CD4-positive, alpha-beta memory T cell (primary cell): ENCODE results near the gene SUCO. TPM values are rescaled to one million over a fixed set of nuclear protein-coding genes. Genes with fewer than 3 reads are reported as not detected.
A peak's percentile ranks its signal among the peaks of the same experiment; 100 is the strongest.
"Not testable (repeated sequence)": the region's sequence is repeated elsewhere in the genome, so short reads cannot be mapped to it uniquely, and the experiment has no call there.

ENCODE experiments used
- CTCF ChIA-PET: fragments of 350-600 bp; sonication (Branson Sonifier 250); formaldehyde crosslinking; loops from one replicate; lab custom pipeline; 2021; ENCODE audit warnings: inconsistent platforms; ENCODE audit not compliant: partially characterized antibody; lab: Charles Lee
- POLR2A ChIA-PET: fragments of 350-600 bp; sonication (Branson Sonifier 250); formaldehyde crosslinking; loops from one replicate; lab custom pipeline; 2021; ENCODE audit not compliant: partially characterized antibody; lab: Charles Lee
- DNase-seq, 5 donors: peaks; one replicate each; pipeline versions ENCODE4 v3.0.0 to v3.0.0-alpha.2; 2020 to 2022; ENCODE audit warnings: mixed read lengths in 1 of 5
- H3K27ac ChIP-seq: one replicate; pipeline ENCODE4 v1.7.0; 2013; ENCODE audit warnings: low read depth, low read length
- H3K27me3 ChIP-seq: 2 replicates; pipeline ENCODE4 v1.7.0; 2013; ENCODE audit warnings: mild to moderate bottlenecking, low read length, moderate library complexity; ENCODE audit not compliant: insufficient read depth
- H3K36me3 ChIP-seq: 2 replicates; pipeline ENCODE4 v1.7.0; 2013; ENCODE audit warnings: mild to moderate bottlenecking, low read length, moderate library complexity; ENCODE audit not compliant: insufficient read depth
- H3K4me1 ChIP-seq: 2 replicates; pipeline ENCODE4 v1.7.0; 2013; ENCODE audit warnings: mild to moderate bottlenecking, low read length, moderate library complexity; ENCODE audit not compliant: insufficient read depth
- H3K4me3 ChIP-seq, 2 donors: one replicate each; pipeline ENCODE4 v1.7.0; 2013; ENCODE audit warnings: low read length in 2 of 2, mild to moderate bottlenecking in 1 of 2
- H3K9me3 ChIP-seq, 2 donors: one replicate each; pipeline ENCODE4 v1.7.0; 2013; ENCODE audit warnings: low read length in 2 of 2, control low read depth in 1 of 2; ENCODE audit not compliant: control insufficient read depth in 1 of 2
- H3K27ac Mint-ChIP-seq, 7 donors: one replicate each; pipeline ENCODE4 v1.8.0; 2020 to 2021; ENCODE audit warnings: mixed read lengths in 7 of 7, mild to moderate bottlenecking in 6 of 7, inconsistent platforms in 3 of 7, moderate library complexity in 3 of 7
- H3K27me3 Mint-ChIP-seq, 2 donors: one replicate each; pipeline ENCODE4 v1.8.0; 2020 to 2021; ENCODE audit warnings: mixed read lengths in 2 of 2
- H3K36me3 Mint-ChIP-seq, 2 donors: one replicate each; pipeline ENCODE4 v1.8.0; 2020 to 2021; ENCODE audit warnings: mixed read lengths in 2 of 2, inconsistent platforms in 1 of 2, mild to moderate bottlenecking in 1 of 2
- H3K4me1 Mint-ChIP-seq, 4 donors: one replicate each; pipeline ENCODE4 v1.8.0; 2020 to 2021; ENCODE audit warnings: mixed read lengths in 4 of 4, mild to moderate bottlenecking in 1 of 4
- H3K4me3 Mint-ChIP-seq, 8 donors: one replicate each; pipeline ENCODE4 v1.8.0; 2020 to 2021; ENCODE audit warnings: mixed read lengths in 8 of 8, mild to moderate bottlenecking in 7 of 8, moderate library complexity in 6 of 8, inconsistent platforms in 3 of 8
- H3K9me3 Mint-ChIP-seq, 8 donors: one replicate each; pipeline ENCODE4 v1.8.0; 2020 to 2021; ENCODE audit warnings: mixed read lengths in 8 of 8, mild to moderate bottlenecking in 5 of 8, inconsistent platforms in 3 of 8, moderate library complexity in 1 of 8
- intact Hi-C: fragments of 100-400 bp; cut with micrococcal nuclease; formaldehyde crosslinking; loops from one replicate; pipeline ENCODE4 v1.15.1; 2023
- polyA plus RNA-seq, 2 donors: library from polyadenylated mRNA; unstranded; fragments of 300-500 nt; fragmentation: Illumina TruSeq; gene quantifications; one replicate each; pipeline ENCODE4 v1.2.3, GENCODE V29; 2021
- total RNA-seq, 2 experiments: library from RNA; stranded (reverse); gene quantifications; one replicate each; pipeline ENCODE4 v1.2.3, GENCODE V29; 2021

Gene SUCO
- total and polyA plus RNA-seq, 4 experiments from 2014 or later = 12.2 to 74.4 (median 44.1) TPM

GRCh38 chr1:172609528-172609927 is 76.6 kb downstream of the SUCO start:
- Histone ChIP-seq H3K27ac (no peak overlapping the region), H3K4me1 (no peaks in the 10 kb centered on the region), H3K4me3 (no peak overlapping the region), H3K36me3 (no peaks in the 10 kb centered on the region), H3K9me3 (no peaks in the 10 kb centered on the region), H3K27me3 (no peaks in the 10 kb centered on the region)
- Mint-ChIP-seq H3K9me3 (no peaks in the 10 kb centered on the region), H3K36me3 (peaks cover 28 to 42% of the 10 kb centered on the region in 2 donors), H3K4me1 (peaks cover 4 to 9% (median 6%) of the 10 kb centered on the region in 4 donors), H3K27me3 (no peaks in the 10 kb centered on the region), H3K4me3 (no peak overlapping the region), H3K27ac (peak overlapping the region in 1 of 7 donors; percentile 43)
- CTCF ChIA-PET = interaction anchor here (0.6 to 7.8 kb wide), 22 partner anchors 10 to 159 kb away, joined by 3 to 261 read pairs (median 5); no protein-coding TSS in a partner anchor
- POLR2A ChIA-PET = interaction anchor here (0.7 to 3.2 kb wide), 8 partner anchors 20 to 115 kb away, joined by 3 to 27 read pairs (median 4); no protein-coding TSS in a partner anchor
- intact Hi-C loops = loop anchor here (1.0 to 5.0 kb wide), 4 partner anchors 30 to 180 kb away; partner anchors contain the start of gene FASLG
- peak in 4 of 5 donors; percentile 34 to 41 (median 38) for DNase-seq

DNA sequence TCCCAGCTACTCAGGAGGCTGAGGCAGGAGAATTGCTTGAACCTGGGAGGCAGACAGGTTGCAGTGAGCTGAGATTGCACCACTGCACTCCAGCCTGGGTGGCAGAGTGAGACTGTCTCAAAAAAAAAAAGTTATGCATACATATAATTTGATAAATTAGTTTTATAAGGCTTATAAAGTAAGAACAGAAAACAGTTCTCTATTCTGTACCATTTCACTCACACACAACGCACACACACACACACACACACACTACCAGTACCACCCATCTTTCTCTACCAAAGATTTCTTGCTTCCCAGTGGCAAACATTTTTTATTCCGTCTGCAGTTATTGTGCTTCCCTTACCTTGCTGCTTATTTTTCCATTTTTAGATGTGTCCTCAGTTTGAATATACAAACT is 79.5 kb downstream of the SUCO start:
- no peaks in the 10 kb centered on the region for H3K27me3 ChIP-seq
- peaks cover 26 to 37% of the 10 kb centered on the region in 2 donors for H3K36me3 Mint-ChIP-seq

DNA sequence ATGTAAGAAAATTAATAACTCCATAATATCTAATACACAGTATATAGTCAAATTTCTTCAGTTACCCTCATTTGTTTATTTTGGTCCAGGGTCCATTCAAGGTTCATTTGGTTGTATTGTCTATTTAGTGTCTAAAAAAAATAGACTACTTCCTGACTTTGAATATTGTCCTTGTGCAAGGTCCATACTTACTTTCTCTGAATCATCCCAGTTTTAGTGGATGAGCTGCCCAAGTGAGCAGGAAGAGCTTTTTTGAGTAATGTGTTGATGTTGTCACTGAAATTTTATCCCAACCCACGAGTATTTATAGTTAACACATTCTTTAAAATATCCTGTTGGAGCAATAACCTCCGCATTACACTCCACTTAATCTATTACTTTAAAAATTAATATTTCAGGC is 80.3 kb downstream of the SUCO start:
- POLR2A ChIA-PET = no interaction called here
- no peak overlapping the region for H3K27ac Mint-ChIP-seq
- peaks cover 4 to 11% (median 6%) of the 10 kb centered on the region in 4 donors for H3K4me1 Mint-ChIP-seq
- H3K27me3 ChIP-seq = no peaks in the 10 kb centered on the region
- no peaks in the 10 kb centered on the region for H3K27me3 Mint-ChIP-seq
- H3K36me3 Mint-ChIP-seq = peaks cover 23 to 40% of the 10 kb centered on the region in 2 donors
- H3K9me3 ChIP-seq = peaks cover 0 to 14% of the 10 kb centered on the region in 2 donors
- H3K4me3 ChIP-seq = no peak overlapping the region
- H3K27ac ChIP-seq = no peak overlapping the region
- H3K4me1 ChIP-seq = no peaks in the 10 kb centered on the region
- H3K9me3 Mint-ChIP-seq = peaks cover 0 to 29% (median 24%) of the 10 kb centered on the region in 8 donors
- no peaks in the 10 kb centered on the region for H3K36me3 ChIP-seq
- no peak overlapping the region for H3K4me3 Mint-ChIP-seq
- no peak for DNase-seq
- CTCF ChIA-PET = interaction anchor here (4.4 kb wide), 1 partner anchor 115 kb away, joined by 19 read pairs; no protein-coding TSS in a partner anchor
- intact Hi-C loops = no loop called here

More for the DNA sequence above, 79.5 kb downstream of the SUCO start:
- H3K9me3 ChIP-seq = peaks cover 0 to 14% of the 10 kb centered on the region in 2 donors
- no peak for DNase-seq
- H3K4me1 Mint-ChIP-seq = peaks cover 4 to 11% (median 6%) of the 10 kb centered on the region in 4 donors
- no peak overlapping the region for H3K4me3 Mint-ChIP-seq
- no peak overlapping the region for H3K27ac ChIP-seq
- H3K27ac Mint-ChIP-seq = no peak overlapping the region
- no peaks in the 10 kb centered on the region for H3K36me3 ChIP-seq
- no peaks in the 10 kb centered on the region for H3K27me3 Mint-ChIP-seq
- H3K9me3 Mint-ChIP-seq = peaks cover 0 to 24% (median 18%) of the 10 kb centered on the region in 8 donors
- no peaks in the 10 kb centered on the region for H3K4me1 ChIP-seq
- no peak overlapping the region for H3K4me3 ChIP-seq
- ChIA-PET CTCF (interaction anchor here (7.8 kb wide), 1 partner anchor 106 kb away, joined by 261 read pairs; no protein-coding TSS in a partner anchor), POLR2A (no interaction called here)
- intact Hi-C loops = no loop called here

DNA sequence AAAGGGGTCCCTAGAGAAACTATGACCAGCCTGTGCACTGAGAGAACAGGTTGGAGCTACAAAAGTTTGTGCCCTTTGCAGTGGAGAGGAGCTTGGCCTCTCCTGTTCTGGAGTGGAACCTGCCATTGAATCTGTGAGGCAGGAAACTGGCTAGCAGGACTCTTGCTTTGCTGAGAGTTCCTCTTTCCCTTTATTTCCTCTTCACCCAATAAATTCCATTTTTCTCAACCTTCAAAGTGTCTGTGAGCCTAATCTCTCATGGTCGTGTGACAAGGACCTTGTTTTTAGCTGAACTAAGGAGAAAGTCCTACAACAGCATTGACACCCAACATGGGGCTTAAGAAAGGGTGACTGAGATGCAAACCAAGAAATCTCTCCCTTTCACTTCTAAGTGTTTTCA is 83.2 kb downstream of the SUCO start:
- Mint-ChIP-seq H3K9me3 (peaks cover 0 to 56% (median 39%) of the 10 kb centered on the region in 8 donors), H3K27ac (no peak overlapping the region)
- no peaks in the 10 kb centered on the region for H3K27me3 ChIP-seq

DNA sequence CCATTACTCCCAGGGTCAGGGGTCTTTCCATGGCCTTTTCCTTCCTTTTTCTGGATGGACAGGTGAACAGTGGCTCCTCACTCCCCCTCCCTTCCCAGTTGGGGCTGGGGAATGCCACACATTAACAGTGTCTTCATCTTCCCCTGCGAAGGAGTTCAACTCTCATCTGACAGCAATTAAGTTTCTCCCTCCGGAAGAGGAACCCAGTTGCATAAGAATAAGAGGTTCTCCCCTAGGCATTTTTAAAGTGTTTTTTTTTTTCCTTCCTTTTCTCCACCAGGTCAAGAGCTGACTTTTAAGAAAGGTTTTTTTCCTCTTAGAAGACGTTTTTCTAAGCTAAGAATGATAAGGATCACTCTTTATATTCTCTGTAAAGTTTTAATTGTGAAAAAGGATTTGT is 83.7 kb downstream of the SUCO start:
- ChIA-PET CTCF (interaction anchor here (0.7 to 4.4 kb wide), 3 partner anchors 25 to 111 kb away, joined by 3 to 19 read pairs (median 5); no protein-coding TSS in a partner anchor), POLR2A (no interaction called here)
- H3K4me1 Mint-ChIP-seq = peaks cover 0 to 5% (median 0%) of the 10 kb centered on the region in 4 donors
- no peaks in the 10 kb centered on the region for H3K36me3 ChIP-seq
- no peak for DNase-seq
- peaks cover 0 to 60% (median 44%) of the 10 kb centered on the region in 8 donors for H3K9me3 Mint-ChIP-seq
- intact Hi-C loops = no loop called here
- peaks cover 0 to 21% of the 10 kb centered on the region in 2 donors for H3K9me3 ChIP-seq
- H3K4me1 ChIP-seq = no peaks in the 10 kb centered on the region
- H3K27ac ChIP-seq = no peak overlapping the region
- H3K27me3 ChIP-seq = no peaks in the 10 kb centered on the region
- no peak overlapping the region for H3K4me3 ChIP-seq
- no peak overlapping the region for H3K4me3 Mint-ChIP-seq
- no peak overlapping the region for H3K27ac Mint-ChIP-seq
- peaks cover under 1 to 34% of the 10 kb centered on the region in 2 donors for H3K36me3 Mint-ChIP-seq
- H3K27me3 Mint-ChIP-seq = no peaks in the 10 kb centered on the region

More for the DNA sequence above, 83.2 kb downstream of the SUCO start:
- Histone ChIP-seq H3K4me3 (no peak overlapping the region), H3K9me3 (peaks cover 0 to 19% of the 10 kb centered on the region in 2 donors), H3K4me1 (no peaks in the 10 kb centered on the region), H3K27ac (no peak overlapping the region), H3K36me3 (no peaks in the 10 kb centered on the region)
- ChIA-PET POLR2A (no interaction called here), CTCF (interaction anchor here (1.6 to 4.4 kb wide), 2 partner anchors 103 to 112 kb away, joined by 5 to 19 read pairs; no protein-coding TSS in a partner anchor)
- H3K4me1 Mint-ChIP-seq = peaks cover 0 to 5% (median 0%) of the 10 kb centered on the region in 4 donors
- DNase-seq = no peak
- peaks cover 5 to 34% of the 10 kb centered on the region in 2 donors for H3K36me3 Mint-ChIP-seq
- no peaks in the 10 kb centered on the region for H3K27me3 Mint-ChIP-seq
- intact Hi-C loops = no loop called here
- no peak overlapping the region for H3K4me3 Mint-ChIP-seq

- H3K4me3 ChIP-seq, H3K4me1 ChIP-seq, POLR2A ChIA-PET, intact Hi-C loops, H3K36me3 ChIP-seq, H3K4me1 Mint-ChIP-seq, H3K27ac ChIP-seq, H3K27ac Mint-ChIP-seq, H3K27me3 ChIP-seq, CTCF ChIA-PET, H3K27me3 Mint-ChIP-seq, H3K4me3 Mint-ChIP-seq, DNase-seq: not testable (repeated sequence)
- Mint-ChIP-seq H3K36me3 (peaks cover 0 to 34% of the 10 kb centered on the region in 2 donors), H3K9me3 (peaks cover 0 to 64% (median 44%) of the 10 kb centered on the region in 8 donors)
- H3K9me3 ChIP-seq = peaks cover 0 to 23% of the 10 kb centered on the region in 2 donors
Measured at GRCh38 chr1:172620603-172621002, 87.7 kb downstream of the SUCO start.

DNA sequence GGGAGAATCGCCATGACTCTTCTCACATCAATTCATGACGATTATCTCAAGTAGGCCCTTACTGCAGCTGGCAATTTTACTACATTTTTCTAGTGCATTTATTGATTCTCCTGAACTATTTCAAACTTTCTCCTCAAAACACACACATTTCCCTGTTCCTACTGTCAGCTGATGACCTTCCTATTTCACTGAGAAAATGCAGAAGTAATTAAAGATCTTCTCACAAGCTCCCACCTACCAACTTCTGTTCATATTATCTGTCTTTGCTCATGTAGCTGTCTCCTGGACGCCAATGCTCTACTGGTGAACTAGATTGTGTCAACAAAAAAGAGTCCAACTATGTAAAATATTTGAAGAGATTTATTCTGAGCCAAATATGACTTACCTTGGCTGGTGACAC is 89.6 kb downstream of the SUCO start:
- peaks cover 10% of the 10 kb centered on the region for H3K4me1 ChIP-seq
- ChIA-PET POLR2A (interaction anchor here (1.1 kb wide), 1 partner anchor 17 kb away, joined by 3 read pairs; no protein-coding TSS in a partner anchor), CTCF (interaction anchor here (1.4 to 2.6 kb wide), 2 partner anchors 13 to 97 kb away, joined by 6 to 8 read pairs; no protein-coding TSS in a partner anchor)
- peaks cover 5 to 13% (median 9%) of the 10 kb centered on the region in 4 donors for H3K4me1 Mint-ChIP-seq
- H3K36me3 ChIP-seq = no peaks in the 10 kb centered on the region
- peaks cover 0 to 46% (median 26%) of the 10 kb centered on the region in 8 donors for H3K9me3 Mint-ChIP-seq
- H3K27me3 ChIP-seq = no peaks in the 10 kb centered on the region
- no peak overlapping the region for H3K27ac ChIP-seq
- H3K27ac Mint-ChIP-seq = no peak overlapping the region
- H3K27me3 Mint-ChIP-seq = no peaks in the 10 kb centered on the region
- no peak overlapping the region for H3K4me3 Mint-ChIP-seq
- intact Hi-C loops = no loop called here
- no peak overlapping the region for H3K4me3 ChIP-seq
- no peak for DNase-seq
- peaks cover 0 to 22% of the 10 kb centered on the region in 2 donors for H3K36me3 Mint-ChIP-seq
- H3K9me3 ChIP-seq = peaks cover 0 to 9% of the 10 kb centered on the region in 2 donors
